HK-2 (cell line): ENCODE measurements around the gene YIPF5.

Experiments
- DNase-seq: peaks from one replicate; pipeline ENCODE4 v3.0.0-alpha.2; 2018; ENCODE audit not compliant: unreplicated experiment

YIPF5 gene

GRCh38 chr5:144125163-144125726 lies 45.2 kb downstream of the YIPF5 start:
- peak; percentile 13 for DNase-seq

- no peak for DNase-seq
Observed at GRCh38 chr5:144122641-144123040, 47.8 kb downstream of the YIPF5 start.

GRCh38 chr5:144122081-144122480 lies 48.4 kb downstream of the YIPF5 start:
- no peak for DNase-seq

- no peak for DNase-seq
Observed at GRCh38 chr5:144121577-144121976, 48.9 kb downstream of the YIPF5 start.

GRCh38 chr5:144120661-144121180 lies 49.7 kb downstream of the YIPF5 start:
- DNase-seq = no peak

- no peak for DNase-seq
Observed at GRCh38 chr5:144117412-144117811, 53.0 kb downstream of the YIPF5 start.

GRCh38 chr5:144114571-144114970 lies 55.9 kb downstream of the YIPF5 start:
- no peak for DNase-seq
